ENCODE results near the gene ARSG.

DNA sequence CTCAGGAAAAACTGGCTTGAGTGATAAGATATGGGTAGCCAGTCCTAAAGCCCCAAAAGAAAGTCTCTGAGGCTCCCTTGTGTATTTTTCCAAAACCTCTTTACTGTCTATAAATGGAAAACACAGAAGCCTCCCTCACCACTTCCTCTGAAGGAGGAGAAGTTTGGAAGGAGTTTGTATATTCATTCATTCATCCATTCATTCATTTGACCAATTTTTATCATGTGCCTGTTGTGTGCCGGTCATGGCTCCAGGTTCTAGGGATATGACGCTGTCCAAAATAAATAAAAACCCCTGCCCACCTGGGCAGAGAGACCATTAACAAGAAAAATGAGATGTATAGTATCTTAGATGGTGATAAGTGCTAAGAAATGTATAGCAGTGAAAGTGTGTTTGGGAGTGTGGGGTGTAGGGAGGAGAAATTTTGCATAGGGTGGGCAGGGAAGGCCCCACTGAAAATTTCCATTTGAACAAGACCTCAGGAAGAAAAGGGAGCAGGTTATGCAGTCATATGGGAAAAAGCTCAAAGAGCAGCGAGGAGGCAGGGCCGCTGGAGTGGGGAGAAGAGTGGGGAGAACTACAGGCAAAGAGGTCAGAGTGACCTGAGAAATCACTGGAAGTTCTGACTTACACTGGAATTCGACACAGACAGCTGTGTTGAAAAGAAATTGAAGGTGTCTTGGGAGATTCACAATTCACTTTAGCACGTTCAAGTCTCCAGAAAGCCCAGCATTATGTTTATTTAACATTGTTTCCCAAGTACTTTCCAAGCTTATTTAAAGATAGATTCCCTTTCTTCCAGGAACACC, 172.1 kb downstream of the ARSG start:
- no peak for TF ChIP-seq POLR2A (IDR thresholded peaks at IDR 0.05; ENCODE audit: low read length)
- no peak for TF ChIP-seq GATA1 (IDR thresholded peaks at IDR 0.05; ENCODE audit: low read depth, low read length)
